ENCODE data around the gene CUZD1.

The CUZD1 gene

DNA sequence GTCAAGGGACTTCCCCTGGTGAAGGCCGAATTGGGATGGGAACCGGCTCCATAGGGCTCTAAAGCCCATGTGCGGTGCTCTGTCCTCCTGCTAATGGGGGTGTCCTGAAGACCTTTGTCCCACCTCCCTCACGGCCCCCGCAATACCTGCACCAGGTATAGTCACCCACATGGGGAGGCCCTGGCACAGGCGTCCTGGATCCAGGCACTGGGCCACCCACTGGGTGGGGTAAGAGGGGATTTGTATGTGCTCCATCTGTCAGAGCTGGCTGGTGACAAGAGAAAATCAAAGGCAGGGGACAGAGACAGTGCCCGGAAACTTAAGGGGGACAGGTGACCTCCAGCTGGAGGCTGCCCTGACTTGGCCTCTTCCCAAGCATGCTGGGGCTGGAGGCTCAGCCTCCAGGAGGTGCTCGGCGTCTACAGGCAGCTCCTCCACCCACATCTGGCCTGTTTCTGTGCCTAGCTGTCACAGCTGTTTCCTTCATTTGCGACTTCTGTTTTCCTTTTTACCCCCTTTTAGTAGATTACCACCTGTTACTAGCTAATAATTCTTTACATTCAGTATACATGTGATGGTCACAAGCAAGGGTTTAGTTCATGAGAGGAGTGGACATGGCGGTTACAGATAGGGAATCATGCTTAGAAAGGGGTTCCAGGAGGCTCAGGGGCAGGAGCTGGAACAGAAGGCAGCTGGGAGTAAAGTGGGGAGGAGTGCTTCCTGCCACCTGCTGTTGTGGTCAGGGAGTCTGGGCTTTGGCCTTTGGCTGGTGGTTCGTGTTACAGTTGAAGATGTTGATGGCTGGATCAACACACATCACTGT is 2.3 kb upstream of the CUZD1 start:
- no peak overlapping the region for H3K9ac ChIP-seq
- H3K27me3 ChIP-seq (ENCODE audit: insufficient read depth, low read depth) = no peaks in the 10 kb centered on the region
- no peaks in the 10 kb centered on the region for H3K36me3 ChIP-seq (ENCODE audit: insufficient read depth)
- H4K20me1 ChIP-seq (ENCODE audit: insufficient read depth) = no peaks in the 10 kb centered on the region
- H2AFZ ChIP-seq (ENCODE audit: low read depth) = no peak overlapping the region
- peaks cover 11% of the 10 kb centered on the region for H3K4me1 ChIP-seq (ENCODE audit: low read depth, poor library complexity, severe bottlenecking)
- no peak overlapping the region for H3K27ac ChIP-seq
- H3K79me2 ChIP-seq (ENCODE audit: insufficient read depth, low read depth) = no peaks in the 10 kb centered on the region
- no peak overlapping the region for H3K4me2 ChIP-seq
- no peak overlapping the region for H3K4me3 ChIP-seq (IDR thresholded peaks at IDR 0.05; ENCODE audit: insufficient read depth, low read depth, low read length)
- TF ChIP-seq, protein P1, sequence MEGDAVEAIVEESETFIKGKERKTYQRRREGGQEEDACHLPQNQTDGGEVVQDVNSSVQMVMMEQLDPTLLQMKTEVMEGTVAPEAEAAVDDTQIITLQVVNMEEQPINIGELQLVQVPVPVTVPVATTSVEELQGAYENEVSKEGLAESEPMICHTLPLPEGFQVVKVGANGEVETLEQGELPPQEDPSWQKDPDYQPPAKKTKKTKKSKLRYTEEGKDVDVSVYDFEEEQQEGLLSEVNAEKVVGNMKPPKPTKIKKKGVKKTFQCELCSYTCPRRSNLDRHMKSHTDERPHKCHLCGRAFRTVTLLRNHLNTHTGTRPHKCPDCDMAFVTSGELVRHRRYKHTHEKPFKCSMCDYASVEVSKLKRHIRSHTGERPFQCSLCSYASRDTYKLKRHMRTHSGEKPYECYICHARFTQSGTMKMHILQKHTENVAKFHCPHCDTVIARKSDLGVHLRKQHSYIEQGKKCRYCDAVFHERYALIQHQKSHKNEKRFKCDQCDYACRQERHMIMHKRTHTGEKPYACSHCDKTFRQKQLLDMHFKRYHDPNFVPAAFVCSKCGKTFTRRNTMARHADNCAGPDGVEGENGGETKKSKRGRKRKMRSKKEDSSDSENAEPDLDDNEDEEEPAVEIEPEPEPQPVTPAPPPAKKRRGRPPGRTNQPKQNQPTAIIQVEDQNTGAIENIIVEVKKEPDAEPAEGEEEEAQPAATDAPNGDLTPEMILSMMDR (conservative IDR thresholded peaks at IDR 0.05; ENCODE audit: low read depth, low read length) = no peak

DNA sequence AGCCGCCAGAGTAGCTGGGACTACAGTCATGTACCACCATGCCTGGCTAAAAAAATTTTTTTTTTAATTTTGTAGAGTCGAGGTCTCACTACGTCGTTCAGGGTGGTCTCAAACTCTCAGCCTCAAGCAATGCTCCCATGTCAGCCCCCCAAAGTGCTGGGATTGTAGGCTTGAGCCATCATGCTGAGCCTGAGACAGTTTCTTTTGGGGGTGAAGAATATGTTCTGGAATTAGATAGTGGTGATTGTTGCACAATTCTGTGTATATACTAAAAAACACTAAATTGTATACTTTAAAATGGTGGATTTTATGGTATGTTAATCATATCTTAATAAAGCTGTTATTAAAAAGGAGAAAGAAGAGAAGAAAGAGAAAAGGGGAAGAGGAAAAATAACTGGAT is 1.5 kb downstream of the CUZD1 start:
- H3K9ac ChIP-seq = no peak overlapping the region
- no peak overlapping the region for H3K4me2 ChIP-seq
- no peak overlapping the region for H3K4me3 ChIP-seq (IDR thresholded peaks at IDR 0.05; ENCODE audit: insufficient read depth, low read depth, low read length)
- no peak overlapping the region for H3K27ac ChIP-seq
- no peaks in the 10 kb centered on the region for H4K20me1 ChIP-seq (ENCODE audit: insufficient read depth)
- H3K79me2 ChIP-seq (ENCODE audit: insufficient read depth, low read depth) = no peaks in the 10 kb centered on the region
- no peaks in the 10 kb centered on the region for H3K36me3 ChIP-seq (ENCODE audit: insufficient read depth)
- no peak overlapping the region for H2AFZ ChIP-seq (ENCODE audit: low read depth)
- peaks cover 10% of the 10 kb centered on the region for H3K4me1 ChIP-seq (ENCODE audit: low read depth, poor library complexity, severe bottlenecking)
- TF ChIP-seq, protein P1 (conservative IDR thresholded peaks at IDR 0.05; ENCODE audit: low read depth, low read length) = no peak
- H3K27me3 ChIP-seq (ENCODE audit: insufficient read depth, low read depth) = no peaks in the 10 kb centered on the region

DNA sequence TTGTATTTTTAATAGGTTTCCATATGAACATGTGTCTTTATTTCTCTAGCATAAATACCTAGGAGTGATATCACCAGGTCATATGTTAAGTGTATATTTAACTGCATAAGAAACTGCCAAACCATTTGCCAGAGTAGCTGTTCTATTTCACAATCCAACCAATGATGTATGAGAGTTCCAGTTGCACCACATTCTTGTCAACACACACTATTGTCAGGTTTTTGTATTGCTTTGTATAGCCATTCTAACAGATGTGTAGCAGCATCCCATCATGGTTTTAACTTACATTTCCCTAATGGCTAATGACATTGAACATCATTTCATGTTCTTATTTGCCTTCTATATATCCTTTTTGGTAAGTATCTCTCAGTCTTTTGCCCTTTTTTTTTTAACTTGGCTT is 4.1 kb downstream of the CUZD1 start:
- Histone ChIP-seq H4K20me1 (ENCODE audit: insufficient read depth) (no peaks in the 10 kb centered on the region), H3K79me2 (ENCODE audit: insufficient read depth, low read depth) (no peaks in the 10 kb centered on the region), H2AFZ (ENCODE audit: low read depth) (no peak overlapping the region), H3K27ac (no peak overlapping the region), H3K27me3 (ENCODE audit: insufficient read depth, low read depth) (no peaks in the 10 kb centered on the region), H3K4me1 (ENCODE audit: low read depth, poor library complexity, severe bottlenecking) (no peaks in the 10 kb centered on the region), H3K36me3 (ENCODE audit: insufficient read depth) (no peaks in the 10 kb centered on the region), H3K4me3 (IDR thresholded peaks at IDR 0.05; ENCODE audit: insufficient read depth, low read depth, low read length) (no peak overlapping the region), H3K9ac (no peak overlapping the region), H3K4me2 (no peak overlapping the region)
- TF ChIP-seq, protein P1 (conservative IDR thresholded peaks at IDR 0.05; ENCODE audit: low read depth, low read length) = no peak

DNA sequence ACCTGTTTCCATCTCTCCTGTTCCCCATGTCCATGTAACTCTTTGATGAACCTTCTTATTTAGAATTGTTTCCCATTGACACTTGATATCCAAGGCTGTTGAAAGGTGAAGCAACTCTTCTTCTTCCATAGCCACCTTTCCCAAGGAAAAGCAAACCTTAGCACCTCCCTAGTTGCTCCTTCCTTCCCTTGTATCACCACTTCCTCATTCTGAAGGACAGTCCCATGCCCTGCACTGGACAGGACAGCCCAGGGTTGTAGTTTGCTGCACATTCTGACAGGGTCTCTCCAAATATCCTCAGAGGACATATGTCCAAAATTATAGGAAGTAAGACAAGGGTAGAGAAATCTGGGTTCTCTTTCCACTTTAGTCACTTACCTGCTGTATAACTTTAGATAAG is 6.2 kb downstream of the CUZD1 start:
- TF ChIP-seq, protein P1 (conservative IDR thresholded peaks at IDR 0.05; ENCODE audit: low read depth, low read length) = no peak
- no peak overlapping the region for H3K4me2 ChIP-seq

More for the DNA sequence above, 6.2 kb downstream of the CUZD1 start:
- Histone ChIP-seq H4K20me1 (ENCODE audit: insufficient read depth) (no peaks in the 10 kb centered on the region), H3K27me3 (ENCODE audit: insufficient read depth, low read depth) (no peaks in the 10 kb centered on the region), H3K27ac (no peak overlapping the region), H2AFZ (ENCODE audit: low read depth) (no peak overlapping the region), H3K4me3 (IDR thresholded peaks at IDR 0.05; ENCODE audit: insufficient read depth, low read depth, low read length) (no peak overlapping the region), H3K9ac (no peak overlapping the region), H3K36me3 (ENCODE audit: insufficient read depth) (no peaks in the 10 kb centered on the region), H3K79me2 (ENCODE audit: insufficient read depth, low read depth) (no peaks in the 10 kb centered on the region), H3K4me1 (ENCODE audit: low read depth, poor library complexity, severe bottlenecking) (no peaks in the 10 kb centered on the region)
